Measurements from ENCODE around the gene CAMK1G. TPM values are rescaled to one million over a fixed set of nuclear protein-coding genes. Genes with fewer than 3 reads are reported as not detected.

The CAMK1G gene
- polyA plus RNA-seq, 1 donor (not counting 4 experiments of a cell fraction or from before 2014, with no cell fraction given), result not detected

GRCh38 chr1:209600541-209600940, 17.0 kb downstream of the CAMK1G start:
- dilution Hi-C loops (cut with MboI; ENCODE audit: extremely low pct_ligation_motif_present, low sequenced_read_pairs), result no loop called here
- no peaks in the 10 kb centered on the region for H3K27me3 ChIP-seq (ENCODE audit: control insufficient read depth, extremely low read depth, insufficient read depth, low read length)
- FAIRE-seq (peak; percentile 79), DNase-seq (ENCODE audit: low read depth, low spot score) (no peak)
- H3K79me2 ChIP-seq (ENCODE audit: control insufficient read depth, insufficient read depth, low read length), result no peaks in the 10 kb centered on the region
- no peaks in the 10 kb centered on the region for H3K36me3 ChIP-seq (ENCODE audit: control insufficient read depth in 2 of 2, extremely low read depth in 1 of 2, insufficient read depth in 2 of 2, low read length in 2 of 2)
- TF ChIP-seq EZH2 (IDR thresholded peaks at IDR 0.05; ENCODE audit: low read length), result no peak
- TF ChIP-seq, protein P1, sequence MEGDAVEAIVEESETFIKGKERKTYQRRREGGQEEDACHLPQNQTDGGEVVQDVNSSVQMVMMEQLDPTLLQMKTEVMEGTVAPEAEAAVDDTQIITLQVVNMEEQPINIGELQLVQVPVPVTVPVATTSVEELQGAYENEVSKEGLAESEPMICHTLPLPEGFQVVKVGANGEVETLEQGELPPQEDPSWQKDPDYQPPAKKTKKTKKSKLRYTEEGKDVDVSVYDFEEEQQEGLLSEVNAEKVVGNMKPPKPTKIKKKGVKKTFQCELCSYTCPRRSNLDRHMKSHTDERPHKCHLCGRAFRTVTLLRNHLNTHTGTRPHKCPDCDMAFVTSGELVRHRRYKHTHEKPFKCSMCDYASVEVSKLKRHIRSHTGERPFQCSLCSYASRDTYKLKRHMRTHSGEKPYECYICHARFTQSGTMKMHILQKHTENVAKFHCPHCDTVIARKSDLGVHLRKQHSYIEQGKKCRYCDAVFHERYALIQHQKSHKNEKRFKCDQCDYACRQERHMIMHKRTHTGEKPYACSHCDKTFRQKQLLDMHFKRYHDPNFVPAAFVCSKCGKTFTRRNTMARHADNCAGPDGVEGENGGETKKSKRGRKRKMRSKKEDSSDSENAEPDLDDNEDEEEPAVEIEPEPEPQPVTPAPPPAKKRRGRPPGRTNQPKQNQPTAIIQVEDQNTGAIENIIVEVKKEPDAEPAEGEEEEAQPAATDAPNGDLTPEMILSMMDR (optimal IDR thresholded peaks at IDR 0.05 in 1 of 3, IDR thresholded peaks at IDR 0.05 in 1 of 3, conservative IDR thresholded peaks at IDR 0.05 in 1 of 3; ENCODE audit: extremely low read depth in 1 of 3, insufficient read depth in 2 of 3, low read length in 3 of 3), result no peak
- H3K9me1 ChIP-seq (ENCODE audit: control insufficient read depth, extremely low read depth, insufficient read depth, low read length), result no peaks in the 10 kb centered on the region
- H3K27ac ChIP-seq (ENCODE audit: control insufficient read depth, insufficient read depth, low read length), result no peak overlapping the region
- H3K9me3 ChIP-seq (ENCODE audit: control insufficient read depth, low read depth, low read length), result no peaks in the 10 kb centered on the region
- H4K20me1 ChIP-seq (ENCODE audit: control insufficient read depth, extremely low read depth, insufficient read depth, low read length), result no peaks in the 10 kb centered on the region
- H2AFZ ChIP-seq (ENCODE audit: control insufficient read depth, low read length), result no peak overlapping the region
- H3K4me1 ChIP-seq (ENCODE audit: control insufficient read depth, extremely low read depth, insufficient read depth, low read length), result peaks cover 13% of the 10 kb centered on the region
- no peak overlapping the region for H3K9ac ChIP-seq (ENCODE audit: control insufficient read depth, extremely low read depth, insufficient read depth, low read length)
- H3K4me2 ChIP-seq (ENCODE audit: control insufficient read depth, extremely low read depth, insufficient read depth, low read depth, low read length), result no peak overlapping the region
- no peak overlapping the region for H3K4me3 ChIP-seq (ENCODE audit: control insufficient read depth in 2 of 3, extremely low read depth in 1 of 3, insufficient read depth in 2 of 3, low read depth in 1 of 3, low read length in 3 of 3)

DNA sequence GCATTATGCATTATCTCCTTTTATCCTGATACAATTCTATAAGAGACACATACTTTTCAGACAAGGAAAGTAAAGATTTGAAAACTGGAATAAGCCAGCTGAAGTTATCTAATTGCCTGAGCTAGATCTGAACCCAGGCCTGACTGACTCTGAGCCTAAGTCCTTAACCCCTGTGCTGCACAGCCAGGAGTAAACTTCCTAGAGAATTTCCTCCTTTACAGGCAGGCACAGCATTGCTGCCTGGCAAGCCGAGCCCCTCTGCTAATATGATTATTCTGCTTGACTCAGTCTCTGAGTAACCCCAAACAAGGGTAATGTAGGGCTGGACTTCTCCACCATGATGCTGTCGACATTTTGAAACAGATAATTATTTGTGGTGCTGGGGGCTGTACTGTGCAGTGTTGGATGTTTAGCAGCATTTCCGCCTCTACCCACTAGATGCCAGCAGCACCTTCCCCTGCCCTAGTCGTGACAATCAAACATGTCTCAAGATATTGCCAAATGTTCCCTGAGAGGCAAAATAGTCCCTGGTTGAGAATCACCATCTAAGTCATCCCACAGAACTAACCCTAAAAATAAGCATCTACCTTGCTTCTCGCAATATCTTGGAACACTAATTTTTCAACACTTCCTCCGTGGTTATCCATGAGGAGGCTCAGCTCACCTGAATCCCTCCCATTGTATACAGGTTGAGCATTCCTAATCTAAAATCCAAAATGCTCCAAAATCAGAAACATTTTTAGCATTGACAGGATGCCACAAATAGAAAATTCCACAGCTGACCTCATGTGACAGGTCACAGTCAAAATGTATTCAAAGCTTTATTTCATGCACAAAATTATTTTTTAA, 18.5 kb downstream of the CAMK1G start:
- Histone ChIP-seq H2AFZ (ENCODE audit: control insufficient read depth, low read length) (no peak overlapping the region), H3K27me3 (ENCODE audit: control insufficient read depth, extremely low read depth, insufficient read depth, low read length) (no peaks in the 10 kb centered on the region), H3K27ac (ENCODE audit: control insufficient read depth, insufficient read depth, low read length) (no peak overlapping the region), H3K36me3 (ENCODE audit: control insufficient read depth in 2 of 2, extremely low read depth in 1 of 2, insufficient read depth in 2 of 2, low read length in 2 of 2) (no peaks in the 10 kb centered on the region), H4K20me1 (ENCODE audit: control insufficient read depth, extremely low read depth, insufficient read depth, low read length) (no peaks in the 10 kb centered on the region), H3K79me2 (ENCODE audit: control insufficient read depth, insufficient read depth, low read length) (no peaks in the 10 kb centered on the region), H3K4me1 (ENCODE audit: control insufficient read depth, extremely low read depth, insufficient read depth, low read length) (peaks cover 17% of the 10 kb centered on the region), H3K9me1 (ENCODE audit: control insufficient read depth, extremely low read depth, insufficient read depth, low read length) (no peaks in the 10 kb centered on the region), H3K4me3 (ENCODE audit: control insufficient read depth in 2 of 3, extremely low read depth in 1 of 3, insufficient read depth in 2 of 3, low read depth in 1 of 3, low read length in 3 of 3) (no peak overlapping the region), H3K4me2 (ENCODE audit: control insufficient read depth, extremely low read depth, insufficient read depth, low read depth, low read length) (no peak overlapping the region), H3K9me3 (ENCODE audit: control insufficient read depth, low read depth, low read length) (no peaks in the 10 kb centered on the region), H3K9ac (ENCODE audit: control insufficient read depth, extremely low read depth, insufficient read depth, low read length) (no peak overlapping the region)
- TF ChIP-seq EZH2 (IDR thresholded peaks at IDR 0.05; ENCODE audit: low read length), result no peak
- TF ChIP-seq, protein P1 (optimal IDR thresholded peaks at IDR 0.05 in 1 of 3, IDR thresholded peaks at IDR 0.05 in 1 of 3, conservative IDR thresholded peaks at IDR 0.05 in 1 of 3; ENCODE audit: extremely low read depth in 1 of 3, insufficient read depth in 2 of 3, low read length in 3 of 3), result peak; percentile 81 to 97 (median 89)
- DNase-seq (ENCODE audit: low read depth, low spot score) (no peak), FAIRE-seq (peak; percentile 86)
- dilution Hi-C loops (cut with MboI; ENCODE audit: extremely low pct_ligation_motif_present, low sequenced_read_pairs), result no loop called here
